ENCODE measurements around the gene ADH6. TPM values are rescaled to one million over a fixed set of nuclear protein-coding genes. Genes with fewer than 3 reads are reported as not detected.

The ADH6 gene
- total RNA-seq, 1 experiment from 2014 or later: not detected

DNA sequence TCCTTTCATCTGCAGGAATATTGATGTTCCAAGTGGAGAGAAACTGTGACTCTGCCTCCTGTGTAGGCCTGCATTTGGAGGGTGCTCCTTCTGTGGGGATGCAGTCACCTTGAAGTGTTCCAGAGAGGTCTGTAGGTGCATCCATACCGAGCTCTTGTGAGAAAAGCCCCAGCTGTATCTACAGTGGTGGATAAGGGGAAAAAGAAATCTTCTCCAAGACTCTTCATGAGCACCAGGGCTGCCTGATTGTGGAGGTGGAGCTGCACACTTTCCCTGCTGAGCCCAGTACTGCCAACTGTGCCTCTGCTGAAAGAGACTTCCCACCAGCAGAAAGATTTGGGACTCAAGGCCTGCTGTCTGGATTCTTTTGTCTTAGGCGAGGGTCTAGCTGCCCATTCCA, 39.9 kb downstream of the ADH6 start:
- intact Hi-C loops (cut with micrococcal nuclease; ENCODE audit: unreplicated experiment): no loop called here
- TF ChIP-seq, protein P1, sequence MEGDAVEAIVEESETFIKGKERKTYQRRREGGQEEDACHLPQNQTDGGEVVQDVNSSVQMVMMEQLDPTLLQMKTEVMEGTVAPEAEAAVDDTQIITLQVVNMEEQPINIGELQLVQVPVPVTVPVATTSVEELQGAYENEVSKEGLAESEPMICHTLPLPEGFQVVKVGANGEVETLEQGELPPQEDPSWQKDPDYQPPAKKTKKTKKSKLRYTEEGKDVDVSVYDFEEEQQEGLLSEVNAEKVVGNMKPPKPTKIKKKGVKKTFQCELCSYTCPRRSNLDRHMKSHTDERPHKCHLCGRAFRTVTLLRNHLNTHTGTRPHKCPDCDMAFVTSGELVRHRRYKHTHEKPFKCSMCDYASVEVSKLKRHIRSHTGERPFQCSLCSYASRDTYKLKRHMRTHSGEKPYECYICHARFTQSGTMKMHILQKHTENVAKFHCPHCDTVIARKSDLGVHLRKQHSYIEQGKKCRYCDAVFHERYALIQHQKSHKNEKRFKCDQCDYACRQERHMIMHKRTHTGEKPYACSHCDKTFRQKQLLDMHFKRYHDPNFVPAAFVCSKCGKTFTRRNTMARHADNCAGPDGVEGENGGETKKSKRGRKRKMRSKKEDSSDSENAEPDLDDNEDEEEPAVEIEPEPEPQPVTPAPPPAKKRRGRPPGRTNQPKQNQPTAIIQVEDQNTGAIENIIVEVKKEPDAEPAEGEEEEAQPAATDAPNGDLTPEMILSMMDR (conservative IDR thresholded peaks at IDR 0.05; ENCODE audit: low read depth, low read length): no peak
- TF ChIP-seq EZH2 (IDR thresholded peaks at IDR 0.05; ENCODE audit: borderline replicate concordance, low read depth, low read length, poor library complexity, severe bottlenecking): no peak
- no peak overlapping the region for H3K4me3 ChIP-seq (ENCODE audit: low read depth, low read length, poor library complexity, severe bottlenecking)
- no peak overlapping the region for H3K27ac ChIP-seq (ENCODE audit: low read depth, low read length, poor library complexity, severe bottlenecking)
- no peaks in the 10 kb centered on the region for H3K36me3 ChIP-seq (ENCODE audit: insufficient read depth, low read length, poor library complexity, severe bottlenecking)
- no peaks in the 10 kb centered on the region for H3K27me3 ChIP-seq (replicated peaks; ENCODE audit: insufficient read depth, low read depth, low read length, poor library complexity)
- POLR2A ChIA-PET (ENCODE audit: low non-redundant PET): no interaction called here
- no TSS peak for BruUV-seq (replicated peaks)
- CTCF ChIA-PET: no interaction called here
- no peaks in the 10 kb centered on the region for H3K4me1 ChIP-seq (ENCODE audit: insufficient read depth, low read length, poor library complexity, severe bottlenecking)
- no peak for DNase-seq (ENCODE audit: low spot score)
- H3K9me3 ChIP-seq (ENCODE audit: low read depth, low read length, poor library complexity, severe bottlenecking): no peaks in the 10 kb centered on the region

DNA sequence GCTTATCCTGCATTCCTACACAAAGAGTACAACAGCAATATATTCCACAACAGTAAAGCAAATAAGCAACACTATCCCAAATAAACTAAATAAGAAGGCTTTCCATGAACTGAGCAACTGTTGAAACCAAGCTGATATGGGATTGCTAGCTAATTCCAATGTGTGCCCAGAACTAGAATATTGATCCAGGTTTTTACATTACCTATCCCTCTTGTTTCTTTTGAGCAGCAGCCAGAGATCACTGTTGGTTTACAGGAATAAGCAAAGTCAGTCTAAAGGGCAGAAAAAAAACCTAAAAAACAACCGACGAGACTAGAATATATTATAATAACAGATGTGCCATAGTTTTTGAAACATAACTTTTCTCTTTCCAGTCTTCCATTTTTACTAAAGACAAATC, 52.5 kb downstream of the ADH6 start:
- no peaks in the 10 kb centered on the region for H3K36me3 ChIP-seq (ENCODE audit: insufficient read depth, low read length, poor library complexity, severe bottlenecking)
- POLR2A ChIA-PET (ENCODE audit: low non-redundant PET): no interaction called here
- no peak for TF ChIP-seq EZH2 (IDR thresholded peaks at IDR 0.05; ENCODE audit: borderline replicate concordance, low read depth, low read length, poor library complexity, severe bottlenecking)
- TF ChIP-seq, protein P1 (conservative IDR thresholded peaks at IDR 0.05; ENCODE audit: low read depth, low read length): no peak
- DNase-seq (ENCODE audit: low spot score): no peak
- CTCF ChIA-PET: no interaction called here
- intact Hi-C loops (cut with micrococcal nuclease; ENCODE audit: unreplicated experiment): no loop called here
- H3K4me3 ChIP-seq (ENCODE audit: low read depth, low read length, poor library complexity, severe bottlenecking): no peak overlapping the region
- H3K27me3 ChIP-seq (replicated peaks; ENCODE audit: insufficient read depth, low read depth, low read length, poor library complexity): no peaks in the 10 kb centered on the region
- H3K9me3 ChIP-seq (ENCODE audit: low read depth, low read length, poor library complexity, severe bottlenecking): no peaks in the 10 kb centered on the region
- H3K27ac ChIP-seq (ENCODE audit: low read depth, low read length, poor library complexity, severe bottlenecking): no peak overlapping the region
- no TSS peak for BruUV-seq (replicated peaks)
- no peaks in the 10 kb centered on the region for H3K4me1 ChIP-seq (ENCODE audit: insufficient read depth, low read length, poor library complexity, severe bottlenecking)

GRCh38 chr4:99165978-99166377, 53.1 kb downstream of the ADH6 start:
- BruUV-seq (replicated peaks): no TSS peak
- Histone ChIP-seq H3K4me3 (ENCODE audit: low read depth, low read length, poor library complexity, severe bottlenecking) (no peak overlapping the region), H3K27ac (ENCODE audit: low read depth, low read length, poor library complexity, severe bottlenecking) (no peak overlapping the region), H3K27me3 (replicated peaks; ENCODE audit: insufficient read depth, low read depth, low read length, poor library complexity) (no peaks in the 10 kb centered on the region), H3K36me3 (ENCODE audit: insufficient read depth, low read length, poor library complexity, severe bottlenecking) (no peaks in the 10 kb centered on the region), H3K4me1 (ENCODE audit: insufficient read depth, low read length, poor library complexity, severe bottlenecking) (no peaks in the 10 kb centered on the region), H3K9me3 (ENCODE audit: low read depth, low read length, poor library complexity, severe bottlenecking) (no peaks in the 10 kb centered on the region)
- CTCF ChIA-PET: no interaction called here
- POLR2A ChIA-PET (ENCODE audit: low non-redundant PET): no interaction called here
- DNase-seq (ENCODE audit: low spot score): no peak
- intact Hi-C loops (cut with micrococcal nuclease; ENCODE audit: unreplicated experiment): no loop called here
- TF ChIP-seq, protein P1 (conservative IDR thresholded peaks at IDR 0.05; ENCODE audit: low read depth, low read length): no peak
- TF ChIP-seq EZH2 (IDR thresholded peaks at IDR 0.05; ENCODE audit: borderline replicate concordance, low read depth, low read length, poor library complexity, severe bottlenecking): no peak
